Prostate gland (tissue), 2 donors: ENCODE measurements around the gene SHISAL1.

Experiments used
- POLR2A ChIP-seq: fragments of 450-650 bp; IDR thresholded peaks from one replicate; pipeline ENCODE4 v1.6.1; 2016; ENCODE audit warnings: antibody characterized with exemption, mild to moderate bottlenecking
- POLR2AphosphoS5 ChIP-seq: sonication (generic); formaldehyde crosslinking; IDR thresholded peaks from one replicate; pipeline ENCODE4 v1.6.1; 2017; ENCODE audit warnings: antibody characterized with exemption
- TF ChIP-seq, protein P1 (sequence below), 4 experiments: fragments of 200-600 bp in 2 of 4; fragments of 450-650 bp in 2 of 4; sonication (generic) in 2 of 4; IDR thresholded peaks; 1 replicate in 3 of 4; 2 replicates in 1 of 4; pipeline ENCODE4 v1.5.1; 2016 to 2019; ENCODE audit warnings: antibody characterized with exemption in 4 of 4, mild to moderate bottlenecking in 2 of 4, moderate library complexity in 2 of 4

GRCh38 chr22:44229331-44229730 lies 83.4 kb downstream of the SHISAL1 start:
- TF ChIP-seq, protein P1, sequence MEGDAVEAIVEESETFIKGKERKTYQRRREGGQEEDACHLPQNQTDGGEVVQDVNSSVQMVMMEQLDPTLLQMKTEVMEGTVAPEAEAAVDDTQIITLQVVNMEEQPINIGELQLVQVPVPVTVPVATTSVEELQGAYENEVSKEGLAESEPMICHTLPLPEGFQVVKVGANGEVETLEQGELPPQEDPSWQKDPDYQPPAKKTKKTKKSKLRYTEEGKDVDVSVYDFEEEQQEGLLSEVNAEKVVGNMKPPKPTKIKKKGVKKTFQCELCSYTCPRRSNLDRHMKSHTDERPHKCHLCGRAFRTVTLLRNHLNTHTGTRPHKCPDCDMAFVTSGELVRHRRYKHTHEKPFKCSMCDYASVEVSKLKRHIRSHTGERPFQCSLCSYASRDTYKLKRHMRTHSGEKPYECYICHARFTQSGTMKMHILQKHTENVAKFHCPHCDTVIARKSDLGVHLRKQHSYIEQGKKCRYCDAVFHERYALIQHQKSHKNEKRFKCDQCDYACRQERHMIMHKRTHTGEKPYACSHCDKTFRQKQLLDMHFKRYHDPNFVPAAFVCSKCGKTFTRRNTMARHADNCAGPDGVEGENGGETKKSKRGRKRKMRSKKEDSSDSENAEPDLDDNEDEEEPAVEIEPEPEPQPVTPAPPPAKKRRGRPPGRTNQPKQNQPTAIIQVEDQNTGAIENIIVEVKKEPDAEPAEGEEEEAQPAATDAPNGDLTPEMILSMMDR (IDR thresholded peaks at IDR 0.05), result no peak
- TF ChIP-seq POLR2A (no peak), POLR2AphosphoS5 (no peak)
